ENCODE measurements around the gene LSR.
"Not testable (repeated sequence)": the region's sequence is repeated elsewhere in the genome, so short reads cannot be mapped to it uniquely, and the experiment has no call there.

LSR gene

DNA sequence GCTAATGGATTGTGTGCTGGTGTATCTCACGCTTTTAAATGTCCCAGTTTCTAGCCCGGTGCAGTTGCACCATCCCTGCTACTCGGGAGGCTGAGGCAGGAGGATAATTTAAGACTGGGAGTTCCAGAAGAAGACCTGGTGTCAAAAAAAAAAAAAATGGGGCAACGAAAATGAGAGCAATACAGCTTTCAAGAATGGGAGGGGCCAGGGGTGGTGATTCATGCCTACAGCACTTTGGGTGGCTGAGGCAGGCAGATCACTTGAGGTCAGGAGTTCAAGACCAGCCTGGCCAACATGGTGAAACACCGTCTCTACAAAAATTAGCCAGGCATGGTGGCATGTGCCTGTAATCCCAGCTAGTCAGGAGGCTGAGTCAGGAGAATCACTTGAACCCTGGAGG, 37.3 kb downstream of the LSR start:
- DNase-seq (ENCODE audit: low read depth in 3 of 3), result not testable (repeated sequence)

DNA sequence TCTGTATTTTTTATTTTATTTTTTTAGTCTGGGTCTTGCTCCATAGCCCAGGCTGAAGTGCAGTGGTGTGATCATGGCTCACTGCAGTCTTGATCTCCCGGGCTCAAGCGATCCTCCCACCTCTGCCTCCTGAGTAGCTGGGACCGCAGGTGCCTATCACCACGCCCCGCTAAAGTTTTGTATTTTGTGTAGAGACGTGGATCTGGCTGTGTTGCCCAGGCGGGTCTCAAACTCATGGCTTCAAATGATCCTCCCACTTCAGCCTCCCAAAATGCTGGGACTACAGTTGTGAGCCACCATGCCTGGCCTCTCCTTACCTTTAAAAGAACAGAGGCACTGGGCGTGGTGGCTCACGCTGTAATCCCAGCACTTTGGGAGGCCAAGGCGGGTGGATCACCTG, 38.9 kb downstream of the LSR start:
- DNase-seq (ENCODE audit: low read depth in 3 of 3), result no peak

DNA sequence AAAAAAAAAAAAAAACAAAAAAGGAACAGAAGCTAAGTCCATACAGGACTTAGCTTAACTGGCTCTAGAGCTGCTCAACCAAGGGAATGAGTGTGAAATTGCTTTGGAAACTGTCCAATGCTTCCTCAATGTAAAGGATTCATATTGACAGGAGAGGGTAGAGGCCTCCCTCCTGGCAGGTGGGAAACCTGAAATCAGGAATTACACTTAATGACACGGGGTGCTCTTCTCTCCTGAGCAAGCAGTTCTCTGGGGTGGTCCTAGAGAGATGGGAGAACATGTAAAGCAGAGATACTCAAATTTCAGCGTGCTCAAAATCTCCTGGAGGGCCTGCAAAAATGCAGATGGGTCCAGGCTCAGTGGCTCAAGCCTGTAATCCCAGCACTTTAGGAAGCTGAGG, 39.5 kb downstream of the LSR start:
- no peak for DNase-seq (ENCODE audit: low read depth in 3 of 3)

DNA sequence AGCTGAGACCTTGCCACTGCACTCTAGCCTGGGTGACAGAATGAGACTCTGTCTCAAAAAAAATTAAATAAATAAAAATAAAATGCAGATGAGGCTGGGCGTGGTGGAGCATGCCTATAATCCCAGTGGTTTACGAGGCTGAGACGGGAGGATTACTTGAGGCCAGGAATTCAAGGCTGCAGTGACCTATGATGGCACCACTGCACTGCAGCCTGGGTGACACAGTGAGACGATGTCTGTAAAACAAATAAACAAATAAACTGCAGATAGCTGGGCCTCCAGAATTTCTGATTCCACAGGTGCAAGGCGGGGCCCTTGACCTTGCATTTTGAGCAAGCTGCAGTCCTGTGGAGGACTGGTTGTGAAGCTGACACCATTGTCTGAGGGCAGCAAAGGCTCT, 40.1 kb downstream of the LSR start:
- DNase-seq (ENCODE audit: low read depth in 3 of 3), result no peak

DNA sequence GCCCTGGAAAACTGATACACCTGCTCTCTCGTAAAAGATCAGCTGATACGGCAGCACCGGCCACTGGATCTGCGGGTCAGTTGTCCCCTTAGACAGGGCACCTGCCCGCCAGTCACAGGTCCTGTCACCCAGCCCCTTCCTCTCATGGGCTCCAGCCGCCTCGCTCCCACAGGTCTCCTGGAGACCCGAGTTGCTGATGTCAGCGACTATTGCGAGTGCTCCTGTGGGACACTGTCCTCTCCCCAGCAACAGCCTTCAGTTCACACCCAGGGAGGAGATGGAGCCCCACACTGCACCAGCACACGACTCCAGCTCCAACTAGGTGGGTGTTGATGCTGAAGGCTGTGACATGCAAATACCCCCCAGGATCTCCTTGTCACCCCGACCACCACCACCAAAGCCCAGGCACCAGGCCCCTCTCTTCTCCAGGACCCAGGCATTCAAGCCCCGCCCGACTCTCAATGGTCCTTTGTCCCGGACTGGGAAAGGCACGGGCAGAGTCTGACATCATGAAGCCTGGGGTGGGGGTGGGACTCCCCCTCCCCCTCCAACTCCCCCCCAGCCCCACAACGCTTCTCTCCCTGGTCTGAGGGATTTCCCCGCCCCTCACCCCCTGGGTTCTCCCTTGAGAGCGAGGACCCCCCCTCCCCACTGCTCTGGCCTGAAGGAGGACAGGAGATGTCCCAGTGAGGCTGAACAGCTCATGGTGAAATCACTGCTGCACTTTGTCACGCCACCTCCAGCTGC, 41.8 kb downstream of the LSR start:
- no peak for DNase-seq (ENCODE audit: low read depth in 3 of 3)

DNA sequence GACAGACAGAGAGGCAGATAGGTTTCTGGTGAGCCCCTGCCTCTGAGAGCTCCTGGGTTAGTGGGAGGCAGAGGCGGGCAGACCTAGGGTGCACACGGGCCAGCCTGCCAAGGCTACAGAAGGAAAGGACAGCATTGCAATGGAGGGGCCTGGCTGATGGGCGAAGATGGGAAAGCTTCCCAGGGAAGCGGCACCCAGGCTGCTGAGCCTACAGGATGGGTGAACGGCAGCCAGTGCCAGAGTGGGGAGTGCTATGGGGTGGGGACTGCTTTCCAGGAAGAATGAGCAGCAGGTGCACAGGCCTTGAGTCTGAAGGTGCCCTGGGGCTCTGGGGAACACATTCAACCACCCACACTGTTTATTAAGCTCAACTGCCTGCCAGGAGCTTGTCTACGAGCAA, 42.5 kb downstream of the LSR start:
- DNase-seq (ENCODE audit: low read depth in 3 of 3), result no peak

DNA sequence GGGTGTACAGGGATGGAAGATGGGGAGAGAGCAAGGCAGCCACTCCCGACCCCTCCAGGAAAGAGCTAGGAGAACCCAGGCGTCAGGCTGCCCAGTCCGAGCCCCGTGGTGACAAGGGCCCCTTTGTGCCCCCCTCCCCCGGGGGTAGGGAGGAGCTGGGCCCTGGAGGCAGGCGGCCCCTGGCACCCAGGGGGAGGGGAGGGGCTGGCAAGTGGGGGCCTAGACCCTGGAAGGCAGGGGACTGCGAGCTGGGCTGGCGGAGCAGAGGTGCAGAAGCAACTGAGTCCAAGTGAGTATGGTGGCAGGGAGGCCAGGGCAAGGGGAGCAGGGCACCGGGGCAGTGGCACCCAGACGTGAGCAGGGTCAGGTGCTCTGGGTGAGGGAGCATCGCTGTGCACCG, 43.1 kb downstream of the LSR start, which contains the start of gene MAG:
Gene MAG (plus strand): TSS at position 246 of the 400 bp plus-strand sequence. CDS start 3,248 bp downstream, outside the sequence.
- DNase-seq (ENCODE audit: low read depth in 3 of 3), result no peak

DNA sequence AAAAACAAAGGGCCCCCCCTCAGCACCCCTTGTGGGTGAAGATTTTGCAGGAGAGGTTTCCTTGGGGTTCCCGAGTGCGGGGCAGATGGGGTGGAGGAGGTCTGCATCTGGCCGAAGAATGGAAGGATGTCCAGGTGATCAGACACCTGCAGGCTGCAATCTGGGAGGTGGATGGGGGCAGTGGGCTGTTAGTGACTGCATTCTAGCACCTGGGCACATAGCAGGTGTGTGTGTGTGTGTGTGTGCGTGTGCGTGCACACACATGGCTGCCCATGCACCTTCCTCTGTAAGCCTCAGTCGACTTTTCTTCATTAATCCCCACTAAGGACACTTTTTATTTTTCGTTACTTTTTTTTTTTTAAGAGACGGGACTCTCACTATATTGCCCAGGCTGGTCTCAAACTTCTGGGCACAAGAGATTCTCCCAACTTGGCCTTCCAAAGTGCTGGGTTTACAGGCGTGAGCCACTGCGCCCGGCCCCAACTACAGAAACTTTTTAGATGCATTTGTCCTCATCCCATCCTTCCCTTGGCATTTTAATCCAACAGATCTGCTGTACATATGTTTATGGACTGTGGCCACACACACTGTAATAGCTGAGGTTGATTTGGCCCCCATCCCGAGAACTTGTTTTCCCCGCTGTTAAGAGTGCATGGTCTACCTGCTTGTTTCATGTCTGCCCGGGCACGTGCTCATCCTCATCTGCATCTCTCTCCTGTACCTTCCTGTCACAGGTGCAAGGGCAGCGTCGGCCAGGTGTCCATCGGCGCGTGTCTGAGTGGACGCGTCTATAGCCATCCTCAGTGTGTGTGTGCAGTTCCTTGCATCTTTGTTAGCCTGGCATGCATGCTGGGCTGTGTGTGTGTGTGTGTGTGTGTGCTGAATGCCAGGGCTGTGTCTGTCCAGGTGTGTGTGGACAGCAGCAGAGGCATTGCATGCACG, 43.9 kb downstream of the LSR start:
- no peak for DNase-seq (ENCODE audit: low read depth in 3 of 3)

DNA sequence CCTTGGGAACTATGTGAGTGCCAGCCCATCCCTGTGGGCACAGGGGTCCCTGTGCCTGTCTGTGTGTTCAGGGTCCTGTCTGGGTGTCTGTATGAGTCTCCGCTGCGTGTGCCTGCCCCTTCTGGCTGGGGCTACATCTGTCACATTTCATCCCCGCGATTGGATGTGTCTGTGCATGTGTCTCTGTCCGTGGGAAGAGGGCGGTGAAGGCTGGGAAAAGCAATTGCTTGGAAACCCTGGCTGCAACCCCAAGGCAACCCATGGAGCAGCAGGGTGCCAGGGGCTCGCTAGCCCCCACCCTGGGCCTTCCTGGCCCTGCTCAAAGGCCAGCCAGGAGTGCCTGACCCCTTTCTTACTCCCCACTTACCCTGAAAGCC, 44.5 kb downstream of the LSR start:
- DNase-seq (ENCODE audit: low read depth in 3 of 3), result no peak

DNA sequence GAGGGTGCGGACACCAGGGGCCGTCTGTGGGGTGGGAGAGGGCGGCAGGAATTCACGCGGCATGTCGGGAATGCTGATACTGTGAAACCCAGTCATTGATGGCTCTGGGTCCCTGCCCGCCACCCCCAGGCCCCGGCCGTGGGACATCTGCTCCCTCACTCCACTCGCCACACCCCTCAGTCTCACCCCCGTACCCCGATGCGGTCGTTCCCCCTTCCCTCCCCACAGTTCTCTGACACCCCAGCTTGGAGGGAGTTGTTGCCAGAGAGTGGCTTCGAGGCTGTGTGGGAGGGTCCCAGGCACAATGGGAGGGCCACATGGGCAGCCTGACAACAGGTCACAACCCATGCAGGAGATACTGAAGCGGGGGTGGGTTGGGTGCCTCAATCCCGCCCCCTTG, 45.0 kb downstream of the LSR start:
- no peak for DNase-seq (ENCODE audit: low read depth in 3 of 3)

DNA sequence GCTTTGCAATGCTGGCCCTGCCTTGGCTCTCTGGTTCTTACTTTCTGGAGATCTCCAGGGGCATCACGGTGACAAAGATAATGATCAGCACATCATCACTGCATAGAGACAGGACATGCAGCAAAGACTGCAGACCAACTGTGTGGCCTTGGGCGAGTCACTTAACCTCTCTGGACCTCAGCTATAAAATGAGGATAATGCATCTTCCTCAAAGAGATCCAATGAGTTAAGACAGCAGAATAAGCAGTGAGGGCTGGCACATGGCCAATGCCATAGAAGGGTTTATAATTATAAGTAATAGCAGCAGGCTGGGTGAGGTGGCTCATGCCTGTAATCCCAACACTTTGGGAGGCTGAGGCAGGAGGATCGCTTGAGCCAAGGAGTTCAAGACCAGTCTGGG, 45.5 kb downstream of the LSR start:
- no peak for DNase-seq (ENCODE audit: low read depth in 3 of 3)

DNA sequence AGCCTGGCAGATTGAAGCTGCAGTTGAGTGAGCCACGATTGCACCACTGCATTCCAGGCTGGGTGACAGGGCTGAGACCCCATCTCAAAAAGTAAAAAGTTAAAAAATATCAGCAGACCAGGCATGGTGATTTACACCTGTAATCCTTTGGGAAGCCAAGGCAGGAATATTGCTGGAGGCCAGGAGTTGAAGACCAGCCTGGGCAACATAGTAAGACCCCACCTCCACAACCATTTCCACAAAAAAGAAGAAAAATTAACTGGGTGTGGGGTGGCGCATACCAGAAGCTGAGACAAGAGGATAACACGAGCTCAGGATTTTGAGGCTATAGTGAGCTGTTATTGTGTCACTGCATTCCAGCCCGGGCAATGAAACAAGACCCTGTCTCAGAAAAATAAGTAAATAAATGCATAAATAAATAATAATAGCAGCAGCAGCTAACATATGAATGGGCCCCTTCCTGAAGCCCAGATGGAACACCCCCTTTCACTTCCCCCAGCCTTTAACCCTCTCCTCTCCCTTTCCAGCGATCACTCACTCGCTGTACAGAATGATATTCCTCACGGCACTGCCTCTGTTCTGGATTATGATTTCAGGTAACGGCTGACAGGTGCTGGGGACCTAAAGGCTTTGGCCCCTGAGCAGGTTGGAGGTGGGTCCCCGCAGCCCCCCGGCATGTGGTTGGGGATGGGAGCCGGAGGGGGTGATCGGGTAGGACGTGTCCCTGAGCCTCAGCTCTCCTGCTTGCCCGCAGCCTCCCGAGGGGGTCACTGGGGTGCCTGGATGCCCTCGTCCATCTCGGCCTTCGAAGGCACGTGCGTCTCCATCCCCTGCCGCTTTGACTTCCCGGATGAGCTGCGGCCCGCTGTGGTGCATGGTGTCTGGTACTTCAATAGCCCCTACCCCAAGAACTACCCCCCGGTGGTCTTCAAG, 46.3 kb downstream of the LSR start:
- DNase-seq (ENCODE audit: low read depth in 3 of 3), result no peak

DNA sequence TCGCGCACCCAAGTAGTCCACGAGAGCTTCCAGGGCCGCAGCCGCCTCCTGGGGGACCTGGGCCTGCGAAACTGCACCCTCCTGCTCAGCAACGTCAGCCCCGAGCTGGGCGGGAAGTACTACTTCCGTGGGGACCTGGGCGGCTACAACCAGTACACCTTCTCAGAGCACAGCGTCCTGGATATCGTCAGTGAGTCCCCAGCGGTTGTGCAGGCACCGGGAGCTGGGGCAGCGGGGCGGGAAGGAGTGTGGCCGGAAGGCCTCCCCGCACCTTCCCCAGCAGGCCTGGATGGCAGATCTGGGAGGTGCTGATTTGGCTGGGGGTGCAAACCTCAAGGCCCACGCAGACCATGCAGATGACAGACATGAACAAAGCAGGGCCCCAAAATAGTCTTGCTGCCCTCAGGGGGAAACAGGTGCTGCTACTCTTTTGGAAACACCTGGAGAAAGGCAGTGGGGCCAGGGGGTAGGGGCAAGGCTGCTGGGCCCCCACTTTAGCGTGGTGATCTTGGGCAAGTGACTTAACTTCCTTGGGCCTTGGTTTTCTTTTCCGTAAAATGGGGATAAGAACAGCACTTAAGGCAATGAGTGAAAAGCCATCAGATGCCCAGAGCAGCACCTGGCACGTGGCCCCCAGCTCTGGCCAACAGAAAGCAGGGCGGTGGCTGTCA, 47.1 kb downstream of the LSR start:
- DNase-seq (ENCODE audit: low read depth in 3 of 3), result peak in 1 of 3 donors; percentile 31

DNA sequence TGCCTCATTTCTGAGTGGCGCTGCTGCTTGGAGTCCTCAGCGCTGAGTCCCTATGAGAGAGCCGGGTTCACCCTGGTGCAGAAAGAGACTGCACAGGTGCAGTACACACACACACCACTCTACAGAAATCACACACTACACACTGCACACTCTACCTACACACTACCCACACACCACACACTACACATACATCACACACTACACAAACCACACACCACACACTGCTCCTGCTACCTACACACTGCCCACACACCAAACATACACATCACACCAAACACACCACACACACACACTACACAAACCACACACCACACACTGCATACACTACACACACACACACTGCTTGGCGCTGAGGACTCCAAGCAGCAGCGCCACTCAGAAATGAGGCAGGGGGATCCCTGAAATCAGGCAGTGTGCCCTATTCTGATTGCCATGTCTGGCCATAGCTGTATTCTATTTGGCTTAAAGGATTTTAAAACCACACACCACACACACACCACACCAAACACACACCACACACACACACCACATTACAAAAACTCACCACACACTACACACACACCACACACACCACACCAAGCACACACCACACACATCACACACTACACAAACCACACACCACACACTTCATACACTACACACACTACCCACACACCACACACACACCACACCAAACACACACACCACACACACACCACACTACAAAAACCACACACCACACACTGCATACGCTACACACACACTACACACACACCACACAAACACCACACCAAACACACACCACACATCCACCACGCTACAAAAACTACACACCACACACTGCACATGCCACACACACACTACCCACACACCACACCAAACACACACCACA, 48.1 kb downstream of the LSR start:
- DNase-seq (ENCODE audit: low read depth in 3 of 3), result no peak

DNA sequence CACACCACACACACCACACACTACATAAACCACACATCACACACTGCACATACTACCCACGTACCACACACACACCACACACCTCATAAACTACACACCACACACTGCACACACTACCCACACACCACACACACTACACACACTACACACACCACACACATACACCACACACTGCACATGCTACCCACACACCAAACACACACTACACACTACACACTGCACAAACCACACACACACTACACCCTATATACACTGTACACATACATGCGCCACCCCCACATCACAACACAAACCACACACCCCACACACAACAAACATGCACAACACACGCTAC, 48.7 kb downstream of the LSR start:
- no peak for DNase-seq (ENCODE audit: low read depth in 3 of 3)

DNA sequence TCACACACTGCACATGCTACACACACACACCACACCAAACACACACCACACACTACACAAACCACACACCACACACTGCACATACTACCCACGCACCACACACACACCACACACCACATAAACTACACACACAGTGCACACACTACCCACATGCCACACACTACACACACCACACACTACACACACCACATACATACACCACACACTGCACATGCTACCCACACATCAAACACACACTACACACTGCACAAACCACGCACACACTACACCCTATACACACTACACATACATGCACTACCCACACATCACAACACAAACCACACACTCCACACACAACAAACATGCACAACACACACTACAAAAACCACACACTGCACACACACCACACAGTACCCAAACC, 49.1 kb downstream of the LSR start:
- no peak for DNase-seq (ENCODE audit: low read depth in 3 of 3)

DNA sequence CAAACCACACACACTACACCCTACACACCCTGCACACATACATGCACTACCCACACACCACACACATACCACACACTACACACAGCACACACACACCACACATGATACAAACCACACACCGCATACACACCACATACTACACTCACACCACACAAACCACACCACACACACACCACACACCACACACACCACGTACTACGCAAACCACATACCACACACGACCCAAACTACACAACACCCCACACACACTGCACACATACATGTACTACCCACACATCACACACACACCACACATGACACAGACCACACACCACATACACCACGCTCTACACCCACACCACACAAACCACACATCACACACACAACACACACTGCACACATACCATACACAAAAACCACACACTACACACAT, 49.8 kb downstream of the LSR start:
- DNase-seq (ENCODE audit: low read depth in 3 of 3), result no peak

DNA sequence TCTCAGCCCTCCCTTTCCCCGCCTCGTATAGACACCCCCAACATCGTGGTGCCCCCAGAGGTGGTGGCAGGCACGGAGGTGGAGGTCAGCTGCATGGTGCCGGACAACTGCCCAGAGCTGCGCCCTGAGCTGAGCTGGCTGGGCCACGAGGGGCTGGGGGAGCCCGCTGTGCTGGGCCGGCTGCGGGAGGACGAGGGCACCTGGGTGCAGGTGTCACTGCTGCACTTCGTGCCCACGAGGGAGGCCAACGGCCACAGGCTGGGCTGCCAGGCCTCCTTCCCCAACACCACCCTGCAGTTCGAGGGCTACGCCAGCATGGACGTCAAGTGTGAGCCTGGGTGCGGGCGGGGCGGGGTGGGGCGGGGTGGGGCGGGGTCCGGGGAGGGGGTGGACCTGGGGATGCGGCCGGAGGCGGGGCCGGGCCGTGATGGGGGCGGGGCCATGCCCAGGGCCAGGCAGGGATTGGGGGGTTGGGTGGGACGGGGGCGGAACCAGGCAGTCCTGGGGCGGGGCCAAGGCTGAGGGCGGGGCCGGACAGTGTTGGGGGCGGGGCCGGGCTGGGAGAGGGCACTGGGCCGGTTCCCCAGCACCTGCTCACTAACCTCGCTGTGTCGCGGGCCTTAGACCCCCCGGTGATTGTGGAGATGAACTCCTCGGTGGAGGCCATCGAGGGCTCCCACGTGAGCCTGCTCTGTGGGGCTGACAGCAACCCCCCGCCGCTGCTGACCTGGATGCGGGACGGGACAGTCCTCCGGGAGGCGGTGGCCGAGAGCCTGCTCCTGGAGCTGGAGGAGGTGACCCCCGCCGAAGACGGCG, 50.9 kb downstream of the LSR start:
- DNase-seq (ENCODE audit: low read depth in 3 of 3), result no peak

DNA sequence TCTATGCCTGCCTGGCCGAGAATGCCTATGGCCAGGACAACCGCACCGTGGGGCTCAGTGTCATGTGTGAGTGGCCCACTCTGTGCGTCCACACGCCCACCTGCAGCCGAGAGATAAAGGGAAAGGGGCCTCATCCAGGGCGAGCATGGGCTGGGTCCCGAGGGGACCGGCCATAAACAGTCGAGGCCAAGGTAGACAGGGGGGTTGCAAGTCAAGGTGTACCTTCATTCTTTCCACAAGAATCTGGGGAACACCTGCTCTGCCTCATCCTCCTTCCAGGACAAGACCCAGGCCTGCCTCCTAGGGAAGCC, 51.5 kb downstream of the LSR start:
- DNase-seq (ENCODE audit: low read depth in 3 of 3), result no peak

DNA sequence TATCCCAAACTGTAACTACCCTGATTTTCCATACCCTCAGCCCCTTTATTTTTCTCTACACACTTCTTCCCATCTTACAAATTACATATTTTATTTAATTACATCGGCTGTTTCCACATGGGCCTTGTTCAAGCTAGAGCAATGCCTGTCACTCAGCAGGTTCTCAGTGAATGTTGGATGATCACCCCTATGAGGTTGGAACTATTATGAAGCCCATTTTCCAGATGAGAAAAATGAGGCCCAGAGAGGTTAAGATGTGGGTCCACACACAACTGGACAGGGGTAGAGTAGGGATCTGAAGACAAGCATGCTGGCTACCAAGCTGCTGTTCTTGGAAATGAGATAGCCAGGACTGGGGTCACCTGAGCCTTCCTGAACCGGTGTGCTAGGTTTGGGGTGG, 53.2 kb downstream of the LSR start:
- DNase-seq (ENCODE audit: low read depth in 3 of 3), result no peak
